Thyroid gland (tissue), 4 donors: ENCODE results near the gene ZMYND19.

Experiments used
- CTCF ChIP-seq, 6 experiments: fragments of 200-600 bp in 3 of 6; fragments of 450-650 bp in 3 of 6; sonication (generic) in 3 of 6; IDR thresholded peaks; one replicate each; pipeline ENCODE4 v1.5.1; 2016 to 2019; ENCODE audit warnings: antibody characterized with exemption in 6 of 6, mild to moderate bottlenecking in 2 of 6, inconsistent platforms in 1 of 6, moderate library complexity in 1 of 6
- POLR2A ChIP-seq, 2 donors: fragments of 450-650 bp; IDR thresholded peaks; one replicate each; pipeline ENCODE4 v1.6.1; 2017; ENCODE audit warnings: antibody characterized with exemption in 2 of 2, mild to moderate bottlenecking in 2 of 2, moderate library complexity in 1 of 2

DNA sequence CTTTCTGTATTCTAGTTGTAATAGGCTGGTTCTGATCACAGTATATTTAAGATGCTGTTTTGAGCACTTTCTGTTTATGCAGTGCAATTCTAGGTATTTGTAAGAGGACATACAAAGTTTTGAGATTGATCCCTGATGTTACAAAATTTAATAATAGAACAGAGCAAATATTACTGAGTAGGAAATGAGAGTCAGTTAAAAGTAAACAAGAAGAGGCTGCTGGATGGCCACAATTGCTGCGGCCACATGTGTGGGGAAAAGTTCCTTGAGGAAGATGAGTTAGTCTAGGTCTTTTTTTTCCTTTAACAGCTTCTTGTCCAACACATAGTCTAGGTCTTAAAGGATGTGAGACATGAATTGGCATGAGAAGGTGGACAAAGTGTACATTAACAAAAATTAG lies 39.8 kb upstream of the ZMYND19 start:
- no peak for TF ChIP-seq POLR2A (IDR thresholded peaks at IDR 0.05)
- no peak for TF ChIP-seq CTCF (IDR thresholded peaks at IDR 0.05)
